Astrocyte (in vitro differentiated cells and primary cell): ENCODE results near the gene EIF1.

Experiments used
- CTCF ChIP-seq: IDR thresholded peaks from 2 replicates; pipeline ENCODE4 v1.5.1; 2011; ENCODE audit warnings: low read depth, mild to moderate bottlenecking, inconsistent platforms, low read length, moderate library complexity; ENCODE audit not compliant: insufficient read depth
- EZH2 ChIP-seq: IDR thresholded peaks from 2 replicates; pipeline ENCODE4 v1.6.1; 2012; ENCODE audit warnings: mild to moderate bottlenecking, low read length, inconsistent platforms; ENCODE audit not compliant: insufficient read depth

- no peak for TF ChIP-seq CTCF
- peak; percentile 93 for TF ChIP-seq EZH2
These were observed 44.9 kb downstream of the EIF1 start for GRCh38 chr17:41733348-41734138.
